CD4-positive, alpha-beta memory T cell (primary cell): ENCODE measurements around the gene DNTTIP2. TPM values are rescaled to one million over a fixed set of nuclear protein-coding genes. Genes with fewer than 3 reads are reported as not detected.

Source experiments
- CTCF ChIA-PET: fragments of 350-600 bp; sonication (Branson Sonifier 250); formaldehyde crosslinking; loops from one replicate; lab custom pipeline; 2021; ENCODE audit warnings: inconsistent platforms; ENCODE audit not compliant: partially characterized antibody; lab: Charles Lee
- POLR2A ChIA-PET: fragments of 350-600 bp; sonication (Branson Sonifier 250); formaldehyde crosslinking; loops from one replicate; lab custom pipeline; 2021; ENCODE audit not compliant: partially characterized antibody; lab: Charles Lee
- DNase-seq, 5 donors: peaks; one replicate each; pipeline versions ENCODE4 v3.0.0 to v3.0.0-alpha.2; 2020 to 2022; ENCODE audit warnings: mixed read lengths in 1 of 5
- H3K27ac ChIP-seq: one replicate; pipeline ENCODE4 v1.7.0; 2013; ENCODE audit warnings: low read depth, low read length
- H3K27me3 ChIP-seq: 2 replicates; pipeline ENCODE4 v1.7.0; 2013; ENCODE audit warnings: mild to moderate bottlenecking, low read length, moderate library complexity; ENCODE audit not compliant: insufficient read depth
- H3K36me3 ChIP-seq: 2 replicates; pipeline ENCODE4 v1.7.0; 2013; ENCODE audit warnings: mild to moderate bottlenecking, low read length, moderate library complexity; ENCODE audit not compliant: insufficient read depth
- H3K4me1 ChIP-seq: 2 replicates; pipeline ENCODE4 v1.7.0; 2013; ENCODE audit warnings: mild to moderate bottlenecking, low read length, moderate library complexity; ENCODE audit not compliant: insufficient read depth
- H3K4me3 ChIP-seq, 2 donors: one replicate each; pipeline ENCODE4 v1.7.0; 2013; ENCODE audit warnings: low read length in 2 of 2, mild to moderate bottlenecking in 1 of 2
- H3K9me3 ChIP-seq, 2 donors: one replicate each; pipeline ENCODE4 v1.7.0; 2013; ENCODE audit warnings: low read length in 2 of 2, control low read depth in 1 of 2; ENCODE audit not compliant: control insufficient read depth in 1 of 2
- H3K27ac Mint-ChIP-seq, 7 donors: one replicate each; pipeline ENCODE4 v1.8.0; 2020 to 2021; ENCODE audit warnings: mixed read lengths in 7 of 7, mild to moderate bottlenecking in 6 of 7, inconsistent platforms in 3 of 7, moderate library complexity in 3 of 7
- H3K27me3 Mint-ChIP-seq, 2 donors: one replicate each; pipeline ENCODE4 v1.8.0; 2020 to 2021; ENCODE audit warnings: mixed read lengths in 2 of 2
- H3K36me3 Mint-ChIP-seq, 2 donors: one replicate each; pipeline ENCODE4 v1.8.0; 2020 to 2021; ENCODE audit warnings: mixed read lengths in 2 of 2, inconsistent platforms in 1 of 2, mild to moderate bottlenecking in 1 of 2
- H3K4me1 Mint-ChIP-seq, 4 donors: one replicate each; pipeline ENCODE4 v1.8.0; 2020 to 2021; ENCODE audit warnings: mixed read lengths in 4 of 4, mild to moderate bottlenecking in 1 of 4
- H3K4me3 Mint-ChIP-seq, 8 donors: one replicate each; pipeline ENCODE4 v1.8.0; 2020 to 2021; ENCODE audit warnings: mixed read lengths in 8 of 8, mild to moderate bottlenecking in 7 of 8, moderate library complexity in 6 of 8, inconsistent platforms in 3 of 8
- H3K9me3 Mint-ChIP-seq, 8 donors: one replicate each; pipeline ENCODE4 v1.8.0; 2020 to 2021; ENCODE audit warnings: mixed read lengths in 8 of 8, mild to moderate bottlenecking in 5 of 8, inconsistent platforms in 3 of 8, moderate library complexity in 1 of 8
- intact Hi-C: fragments of 100-400 bp; cut with micrococcal nuclease; formaldehyde crosslinking; loops from one replicate; pipeline ENCODE4 v1.15.1; 2023
- polyA plus RNA-seq, 2 donors: library from polyadenylated mRNA; unstranded; fragments of 300-500 nt; fragmentation: Illumina TruSeq; gene quantifications; one replicate each; pipeline ENCODE4 v1.2.3, GENCODE V29; 2021
- total RNA-seq, 2 experiments: library from RNA; stranded (reverse); gene quantifications; one replicate each; pipeline ENCODE4 v1.2.3, GENCODE V29; 2021

DNTTIP2 gene
- total and polyA plus RNA-seq, 4 experiments from 2014 or later, result 52.5 to 86.5 (median 73.4) TPM

DNA sequence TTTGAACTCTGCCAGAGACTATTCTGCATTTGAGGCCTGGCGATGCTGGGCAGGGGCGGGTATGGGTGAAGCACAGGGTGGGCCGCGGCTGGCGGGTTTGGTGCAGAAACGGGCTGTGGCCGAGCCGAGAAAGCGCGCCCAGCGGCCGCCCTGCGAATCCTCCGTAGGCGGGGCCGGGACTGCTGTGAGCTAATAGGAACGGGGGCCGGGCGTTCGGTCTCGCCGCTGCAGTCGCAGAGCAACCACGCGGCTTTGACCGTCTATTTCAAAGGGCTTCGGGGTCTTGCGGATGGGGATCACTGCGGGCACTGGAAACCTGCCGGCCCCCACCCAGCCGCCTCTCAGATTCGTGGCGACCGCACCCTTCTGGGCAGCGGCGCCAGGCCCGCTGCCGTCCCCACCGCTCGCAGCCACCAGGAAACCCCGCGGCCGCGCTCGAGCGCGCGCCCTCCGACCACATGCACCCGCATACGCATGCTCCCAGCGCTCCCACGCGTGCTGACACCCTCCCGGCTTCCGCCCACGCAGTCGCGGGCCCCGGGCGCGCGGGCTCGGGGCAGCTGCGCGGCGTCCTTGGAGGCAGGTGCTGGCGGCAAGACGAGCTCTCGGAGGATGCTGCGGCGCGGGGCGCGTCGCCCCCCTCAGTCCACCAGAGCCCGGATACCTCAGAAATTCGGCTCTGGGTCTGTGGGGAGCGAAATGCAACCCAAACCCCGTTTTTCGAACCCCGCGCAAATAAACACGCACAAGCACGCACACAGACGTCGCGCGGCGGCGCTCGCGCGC, 32.6 kb downstream of the DNTTIP2 start:
- H3K4me3 ChIP-seq, result peak overlapping the region; percentile 58 to 92
- H3K4me3 Mint-ChIP-seq, result peak overlapping the region; percentile 87 to 97 (median 90)

DNA sequence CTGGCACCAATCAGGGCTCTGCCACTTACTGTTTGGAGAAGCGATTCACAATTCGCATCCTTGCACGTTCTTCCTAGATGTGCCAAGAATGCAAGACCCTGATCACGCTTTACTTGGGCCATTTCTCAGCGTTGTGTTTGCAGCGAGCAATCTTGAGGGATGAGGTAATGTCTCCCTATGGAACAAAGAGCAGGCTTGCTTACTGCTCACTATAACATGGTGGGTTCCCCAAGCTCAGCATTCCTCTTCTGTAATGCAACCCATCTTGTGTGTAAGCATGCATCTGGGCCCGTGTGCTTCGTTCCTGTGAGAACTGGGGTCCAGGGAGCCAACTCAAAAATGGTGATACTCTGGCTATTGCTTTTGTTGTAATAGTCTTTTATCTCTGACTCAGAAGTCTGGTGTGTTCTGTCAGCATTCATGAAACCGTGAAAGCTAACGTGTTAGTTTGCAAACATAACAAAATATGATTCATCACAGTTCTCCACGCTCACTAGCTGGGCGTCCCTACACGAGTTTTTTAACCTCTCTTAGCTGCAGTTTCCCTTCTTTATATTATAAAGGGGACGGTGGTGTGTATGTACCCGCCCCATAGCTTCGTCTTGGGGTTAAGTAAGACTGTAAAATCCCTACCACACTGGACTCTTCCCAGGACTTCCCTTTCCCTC, 33.3 kb downstream of the DNTTIP2 start:
- DNase-seq, result peak in 1 of 5 donors; percentile 75
- intact Hi-C loops, result loop anchor here (1.0 to 10.0 kb wide), 4 partner anchors 665 to 1389 kb away; partner anchors contain the start of genes CCDC18, MTF2, RPL5 and RWDD3
- ChIA-PET POLR2A (interaction anchor here (0.6 to 4.5 kb wide), 25 partner anchors 9 to 1388 kb away, joined by 3 to 69 read pairs (median 7); partner anchors contain the start of genes ABCD3, DNTTIP2, DR1 and GCLM), CTCF (interaction anchor here (0.5 to 5.6 kb wide), 22 partner anchors 8 to 1390 kb away, joined by 3 to 191 read pairs (median 4); partner anchors contain the start of genes DNTTIP2 and GCLM)
- Mint-ChIP-seq H3K4me3 (peak overlapping the region; percentile 87 to 97 (median 90)), H3K27ac (peak overlapping the region; percentile 89 to 100 (median 95)), H3K4me1 (peaks cover 17 to 41% (median 25%) of the 10 kb centered on the region in 4 donors), H3K9me3 (peaks cover 0 to 17% (median 1%) of the 10 kb centered on the region in 8 donors), H3K27me3 (peaks cover 1 to 6% of the 10 kb centered on the region in 2 donors), H3K36me3 (peaks cover 0 to 19% of the 10 kb centered on the region in 2 donors)
- Histone ChIP-seq H3K27ac (peak overlapping the region; percentile 81), H3K4me3 (peak overlapping the region; percentile 58 to 92), H3K27me3 (no peaks in the 10 kb centered on the region), H3K9me3 (no peaks in the 10 kb centered on the region), H3K36me3 (no peaks in the 10 kb centered on the region), H3K4me1 (peaks cover 31% of the 10 kb centered on the region)

More for the DNA sequence above, 32.6 kb downstream of the DNTTIP2 start:
- Histone ChIP-seq H3K27me3 (no peaks in the 10 kb centered on the region), H3K4me1 (peaks cover 31% of the 10 kb centered on the region), H3K36me3 (no peaks in the 10 kb centered on the region), H3K9me3 (no peaks in the 10 kb centered on the region), H3K27ac (peak overlapping the region; percentile 81)
- intact Hi-C loops, result loop anchor here (1.0 to 10.0 kb wide), 4 partner anchors 666 to 1388 kb away; partner anchors contain the start of genes CCDC18, MTF2, RPL5 and RWDD3
- H3K27ac Mint-ChIP-seq, result peak overlapping the region; percentile 89 to 100 (median 95)
- H3K9me3 Mint-ChIP-seq, result peaks cover 0 to 17% (median 1%) of the 10 kb centered on the region in 8 donors
- DNase-seq, result peak; percentile 85 to 91 (median 88)
- H3K27me3 Mint-ChIP-seq, result peaks cover 1 to 6% of the 10 kb centered on the region in 2 donors
- peaks cover 0 to 19% of the 10 kb centered on the region in 2 donors for H3K36me3 Mint-ChIP-seq
- H3K4me1 Mint-ChIP-seq, result peaks cover 17 to 44% (median 25%) of the 10 kb centered on the region in 4 donors
- ChIA-PET POLR2A (interaction anchor here (0.6 to 4.5 kb wide), 28 partner anchors 9 to 1388 kb away, joined by 3 to 69 read pairs (median 6); partner anchors contain the start of genes ABCD3, DNTTIP2, DR1 and GCLM), CTCF (interaction anchor here (0.5 to 5.6 kb wide), 22 partner anchors 9 to 542 kb away, joined by 3 to 191 read pairs (median 4); partner anchors contain the start of genes DNTTIP2 and GCLM)

DNA sequence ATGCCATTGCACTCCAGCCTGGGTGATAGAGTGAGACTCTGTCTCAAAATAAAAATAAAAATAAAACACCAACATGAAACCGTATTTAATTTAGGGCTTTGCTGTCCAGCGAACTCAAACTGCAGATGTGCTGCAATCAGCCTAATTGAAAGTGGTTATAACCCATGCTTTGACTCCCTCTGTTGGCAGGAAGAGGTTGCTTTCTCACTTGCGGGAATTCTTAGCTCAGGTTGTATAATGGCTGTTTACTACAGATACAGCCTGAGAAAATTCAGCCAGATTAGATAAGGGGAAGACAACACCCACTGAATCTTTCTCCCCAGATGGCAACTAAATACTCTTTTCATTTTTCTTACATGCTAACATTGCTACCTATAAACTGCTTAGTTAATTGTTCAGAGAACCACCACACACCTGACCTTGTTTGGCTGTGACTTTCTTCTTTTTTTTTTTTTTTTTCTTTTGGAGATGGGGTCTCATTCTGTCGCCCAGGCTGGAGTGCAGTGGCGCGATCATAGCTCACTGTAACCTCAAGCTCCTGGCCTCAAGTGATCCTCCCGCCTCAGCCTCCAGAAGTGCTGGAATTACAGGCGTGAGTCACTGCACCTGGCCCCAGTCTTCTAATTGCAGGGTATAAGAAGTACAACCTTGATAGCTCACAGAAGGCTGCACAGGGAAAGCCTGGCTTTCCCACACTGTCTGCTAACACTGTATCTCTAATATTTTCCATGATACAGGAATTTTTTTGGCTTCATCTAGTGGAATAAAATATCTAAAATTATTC, 34.6 kb downstream of the DNTTIP2 start:
- Mint-ChIP-seq H3K4me3 (peak overlapping the region in 4 of 8 donors; percentile 38 to 71 (median 56)), H3K27me3 (peaks cover 1 to 6% of the 10 kb centered on the region in 2 donors), H3K27ac (peak overlapping the region in 6 of 7 donors; percentile 37 to 100 (median 78)), H3K4me1 (peaks cover 13 to 38% (median 23%) of the 10 kb centered on the region in 4 donors), H3K9me3 (peaks cover 0 to 14% (median 1%) of the 10 kb centered on the region in 8 donors), H3K36me3 (peaks cover 0 to 19% of the 10 kb centered on the region in 2 donors)
- ChIA-PET POLR2A (interaction anchor here (0.6 to 2.4 kb wide), 8 partner anchors 11 to 765 kb away, joined by 3 to 15 read pairs (median 3); partner anchors contain the start of genes FNBP1L and MTF2), CTCF (interaction anchor here (0.7 to 5.6 kb wide), 37 partner anchors 16 to 1012 kb away, joined by 3 to 191 read pairs (median 3); partner anchors contain the start of genes DNTTIP2, GCLM and RPL5)
- intact Hi-C loops, result loop anchor here (1.0 to 10.0 kb wide), 5 partner anchors 215 to 1390 kb away; partner anchors contain the start of genes RPL5 and RWDD3
- Histone ChIP-seq H3K27ac (no peak overlapping the region), H3K9me3 (no peaks in the 10 kb centered on the region), H3K27me3 (no peaks in the 10 kb centered on the region), H3K4me1 (peaks cover 31% of the 10 kb centered on the region), H3K4me3 (no peak overlapping the region), H3K36me3 (no peaks in the 10 kb centered on the region)
- DNase-seq, result peak; percentile 47 to 71 (median 62)

DNA sequence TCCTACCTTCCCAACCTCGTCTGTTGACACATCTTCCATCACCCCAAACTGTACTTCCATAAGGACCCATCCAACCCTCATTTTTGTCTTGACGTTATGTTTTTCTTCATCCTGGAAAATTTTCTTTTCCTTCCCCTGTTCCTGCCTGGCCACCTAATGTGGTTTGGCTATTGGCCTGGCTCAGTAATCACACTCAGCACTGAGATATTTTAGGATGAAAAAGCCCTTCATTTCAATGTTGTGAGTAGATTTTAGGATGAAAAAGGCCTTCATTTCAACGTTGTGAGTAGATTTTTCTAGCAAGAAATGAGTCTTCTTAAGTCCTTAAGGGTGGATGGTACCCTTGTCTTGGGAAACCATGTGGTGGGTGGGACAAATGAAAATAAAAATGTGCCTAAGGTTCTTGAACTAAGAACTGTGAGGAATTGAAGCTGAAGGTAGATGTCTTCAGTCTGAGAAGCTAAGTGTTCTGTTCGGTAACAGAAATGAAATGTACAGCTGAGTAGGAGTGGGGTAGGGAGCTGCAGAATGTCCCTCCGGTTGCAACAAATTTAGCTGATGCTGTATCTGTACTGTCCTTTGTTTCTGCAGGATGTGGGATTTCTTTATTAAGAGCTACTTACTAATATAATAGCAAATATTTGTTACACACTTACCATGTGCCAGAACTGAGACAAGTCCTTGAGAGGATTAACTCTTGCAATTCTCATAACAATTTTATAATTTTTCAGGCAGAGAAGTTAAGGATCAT, 36.1 kb downstream of the DNTTIP2 start:
- peaks cover 0 to 12% (median 1%) of the 10 kb centered on the region in 8 donors for H3K9me3 Mint-ChIP-seq
- Histone ChIP-seq H3K4me3 (no peak overlapping the region), H3K9me3 (no peaks in the 10 kb centered on the region), H3K4me1 (peaks cover 24% of the 10 kb centered on the region), H3K36me3 (no peaks in the 10 kb centered on the region), H3K27ac (no peak overlapping the region), H3K27me3 (no peaks in the 10 kb centered on the region)
- no peak for DNase-seq
- peaks cover 1 to 6% of the 10 kb centered on the region in 2 donors for H3K27me3 Mint-ChIP-seq
- CTCF ChIA-PET, result interaction anchor here (0.8 to 5.6 kb wide), 12 partner anchors 27 to 763 kb away, joined by 3 to 191 read pairs (median 8); partner anchors contain the start of gene GCLM
- POLR2A ChIA-PET, result no interaction called here
- peaks cover 13 to 29% (median 19%) of the 10 kb centered on the region in 4 donors for H3K4me1 Mint-ChIP-seq
- H3K36me3 Mint-ChIP-seq, result peaks cover 0 to 15% of the 10 kb centered on the region in 2 donors
- intact Hi-C loops, result loop anchor here (10.0 kb wide), 1 partner anchor 1392 kb away; the partner anchor contains the start of gene RWDD3
- no peak overlapping the region for H3K4me3 Mint-ChIP-seq
- peak overlapping the region in 1 of 7 donors; percentile 57 for H3K27ac Mint-ChIP-seq

DNA sequence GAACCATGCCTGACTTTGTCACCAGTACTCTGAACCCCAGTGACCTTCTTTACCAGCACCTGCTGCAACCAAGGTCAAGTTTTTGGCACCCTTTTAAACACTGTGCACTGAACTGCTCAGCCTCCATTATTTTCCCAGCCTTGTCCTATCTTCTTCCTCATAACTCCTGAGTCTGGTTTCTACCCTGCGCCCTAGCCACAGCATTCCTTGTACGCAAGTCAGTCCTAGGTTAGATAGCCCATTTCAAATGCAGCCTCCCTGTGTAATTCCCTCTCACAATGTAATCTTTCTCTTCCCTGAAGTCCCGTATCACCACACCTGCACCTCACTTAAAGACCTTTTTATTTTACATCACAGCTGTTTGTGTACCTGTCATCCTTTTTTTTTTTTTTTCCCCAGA, 37.2 kb downstream of the DNTTIP2 start:
- no peak for DNase-seq
- H3K36me3 ChIP-seq, result no peaks in the 10 kb centered on the region
- no peak overlapping the region for H3K4me3 ChIP-seq
- no peak overlapping the region for H3K4me3 Mint-ChIP-seq
- H3K4me1 ChIP-seq, result peaks cover 23% of the 10 kb centered on the region
- ChIA-PET POLR2A (no interaction called here), CTCF (interaction anchor here (1.0 to 5.6 kb wide), 3 partner anchors 31 to 537 kb away, joined by 3 to 191 read pairs (median 40); no protein-coding TSS in a partner anchor)
- H3K27ac Mint-ChIP-seq, result peak overlapping the region in 1 of 7 donors; percentile 43
- H3K36me3 Mint-ChIP-seq, result peaks cover 0 to 6% of the 10 kb centered on the region in 2 donors
- no peaks in the 10 kb centered on the region for H3K27me3 Mint-ChIP-seq
- H3K27ac ChIP-seq, result no peak overlapping the region
- no peaks in the 10 kb centered on the region for H3K9me3 ChIP-seq
- H3K9me3 Mint-ChIP-seq, result peaks cover 0 to 2% (median 0%) of the 10 kb centered on the region in 8 donors
- peaks cover 12 to 20% (median 15%) of the 10 kb centered on the region in 4 donors for H3K4me1 Mint-ChIP-seq
- intact Hi-C loops, result loop anchor here (10.0 kb wide), 1 partner anchor 1393 kb away; the partner anchor contains the start of gene RWDD3
- H3K27me3 ChIP-seq, result no peaks in the 10 kb centered on the region
